ENCODE measurements around the gene LDOC1. TPM values are rescaled to one million over a fixed set of nuclear protein-coding genes. Genes with fewer than 3 reads are reported as not detected.

The LDOC1 gene
- total and polyA plus RNA-seq, 12 donors, result 6.4 to 65.9 (median 30.3) TPM

DNA sequence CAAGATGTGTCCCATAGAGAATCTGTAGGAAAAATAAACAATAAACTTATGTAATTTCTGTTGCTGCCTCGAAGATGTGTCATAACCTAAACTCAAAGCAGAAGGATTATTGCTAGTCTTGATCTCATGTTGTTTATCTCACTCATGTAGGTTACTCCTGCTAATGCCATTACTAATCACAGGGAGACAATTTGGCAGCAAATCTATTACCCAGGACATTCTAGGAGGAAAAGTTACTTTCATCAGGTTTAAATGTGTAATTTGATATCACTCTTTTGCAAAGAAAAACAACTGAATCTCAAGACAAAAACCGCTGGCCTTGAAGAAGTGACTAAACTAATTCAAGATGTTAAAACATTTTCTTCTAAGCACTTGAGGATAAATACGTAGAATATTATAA lies 34.0 kb downstream of the LDOC1 start:
- intact Hi-C loops (cut with DNase I), result no loop called here
- Histone ChIP-seq H3K4me1 (replicated peaks in 1 of 2) (no peaks in the 10 kb centered on the region), H3K27me3 (no peaks in the 10 kb centered on the region), H3K4me3 (no peak overlapping the region), H3K36me3 (replicated peaks in 1 of 2) (no peaks in the 10 kb centered on the region), H3K27ac (no peak overlapping the region), H3K9me3 (replicated peaks in 1 of 3) (no peaks in the 10 kb centered on the region)
- DNase-seq, result no peak
- WGBS, 4 donors, result 47 to 67% (median 57%) methylated on average over 3 of the region's 3 CpGs
- TF ChIP-seq, protein P1, sequence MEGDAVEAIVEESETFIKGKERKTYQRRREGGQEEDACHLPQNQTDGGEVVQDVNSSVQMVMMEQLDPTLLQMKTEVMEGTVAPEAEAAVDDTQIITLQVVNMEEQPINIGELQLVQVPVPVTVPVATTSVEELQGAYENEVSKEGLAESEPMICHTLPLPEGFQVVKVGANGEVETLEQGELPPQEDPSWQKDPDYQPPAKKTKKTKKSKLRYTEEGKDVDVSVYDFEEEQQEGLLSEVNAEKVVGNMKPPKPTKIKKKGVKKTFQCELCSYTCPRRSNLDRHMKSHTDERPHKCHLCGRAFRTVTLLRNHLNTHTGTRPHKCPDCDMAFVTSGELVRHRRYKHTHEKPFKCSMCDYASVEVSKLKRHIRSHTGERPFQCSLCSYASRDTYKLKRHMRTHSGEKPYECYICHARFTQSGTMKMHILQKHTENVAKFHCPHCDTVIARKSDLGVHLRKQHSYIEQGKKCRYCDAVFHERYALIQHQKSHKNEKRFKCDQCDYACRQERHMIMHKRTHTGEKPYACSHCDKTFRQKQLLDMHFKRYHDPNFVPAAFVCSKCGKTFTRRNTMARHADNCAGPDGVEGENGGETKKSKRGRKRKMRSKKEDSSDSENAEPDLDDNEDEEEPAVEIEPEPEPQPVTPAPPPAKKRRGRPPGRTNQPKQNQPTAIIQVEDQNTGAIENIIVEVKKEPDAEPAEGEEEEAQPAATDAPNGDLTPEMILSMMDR (IDR thresholded peaks at IDR 0.05), result no peak
- no peak for TF ChIP-seq POLR2A (IDR thresholded peaks at IDR 0.05)

DNA sequence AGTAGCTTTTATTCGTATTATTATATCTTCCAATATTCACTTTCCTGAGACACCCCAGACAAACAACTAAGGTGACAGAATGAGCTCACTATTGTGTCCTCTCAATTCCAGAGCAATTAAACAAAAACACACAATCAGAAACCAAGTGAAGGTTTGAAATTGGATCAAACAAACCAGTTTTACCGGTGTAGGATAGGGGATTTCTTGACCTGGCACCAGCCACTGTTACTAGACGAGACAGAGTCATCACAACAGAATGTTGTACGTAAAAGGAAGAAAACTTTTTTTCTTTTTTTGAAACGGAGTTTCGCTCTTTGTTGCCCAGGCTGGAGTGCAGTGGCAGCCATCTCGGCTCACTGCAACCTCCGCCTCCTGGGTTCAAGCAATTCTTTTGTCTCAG lies 43.7 kb downstream of the LDOC1 start:
- Histone ChIP-seq H3K4me1 (replicated peaks in 1 of 2) (no peaks in the 10 kb centered on the region), H3K4me3 (no peak overlapping the region), H3K27ac (no peak overlapping the region), H3K9me3 (replicated peaks in 1 of 3) (no peaks in the 10 kb centered on the region), H3K36me3 (replicated peaks in 1 of 2) (no peaks in the 10 kb centered on the region), H3K27me3 (no peaks in the 10 kb centered on the region)
- intact Hi-C loops (cut with DNase I), result no loop called here
- 61 to 83% (median 73%) methylated on average over 8 of the region's 8 CpGs for WGBS, 4 donors
- TF ChIP-seq, protein P1 (IDR thresholded peaks at IDR 0.05), result no peak
- TF ChIP-seq POLR2A (IDR thresholded peaks at IDR 0.05), result no peak
- no peak for DNase-seq

DNA sequence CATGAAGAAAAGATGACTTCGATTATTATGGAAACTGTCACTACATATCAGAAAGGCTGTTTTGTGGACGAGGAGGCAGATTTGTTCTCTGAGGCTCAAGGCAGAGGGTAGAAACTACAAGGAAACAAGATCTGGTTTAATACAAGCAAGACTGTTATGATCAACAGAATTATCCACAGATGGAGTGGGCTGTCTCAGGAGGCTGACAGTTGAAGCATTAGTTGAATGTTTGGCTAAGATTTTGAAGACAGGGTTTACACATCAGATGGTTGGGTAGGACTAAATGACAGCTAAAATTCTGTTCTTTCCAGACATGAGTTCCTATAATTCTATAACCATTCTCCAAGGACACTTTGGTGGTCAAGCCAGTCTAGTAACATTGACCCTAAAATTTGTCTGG lies 49.8 kb downstream of the LDOC1 start:
- Histone ChIP-seq H3K9me3 (replicated peaks in 1 of 3) (no peaks in the 10 kb centered on the region), H3K4me1 (replicated peaks in 1 of 2) (no peaks in the 10 kb centered on the region), H3K27ac (no peak overlapping the region), H3K27me3 (peaks cover 4% of the 10 kb centered on the region), H3K36me3 (replicated peaks in 1 of 2) (no peaks in the 10 kb centered on the region), H3K4me3 (no peak overlapping the region)
- intact Hi-C loops (cut with DNase I), result no loop called here
- WGBS, 4 donors, result 65 to 82% (median 69%) methylated on average over 2 of the region's 2 CpGs
- TF ChIP-seq, protein P1 (IDR thresholded peaks at IDR 0.05), result no peak
- TF ChIP-seq POLR2A (IDR thresholded peaks at IDR 0.05), result no peak
- no peak for DNase-seq

Other genes with a start within 250 kb of the LDOC1 start
- gene SPANXB1, start 174.5 kb downstream of the LDOC1 start, total RNA-seq, result not detected
- gene SPANXB1, start 174.5 kb downstream of the LDOC1 start, polyA plus RNA-seq, result not detected
- gene SPANXC, start 65.4 kb upstream of the LDOC1 start, total RNA-seq, result not detected
- gene SPANXC, start 65.4 kb upstream of the LDOC1 start, polyA plus RNA-seq, result not detected